NCI-H146 (cell line): ENCODE results near the gene COQ9.
"Not testable (repeated sequence)": the region's sequence is repeated elsewhere in the genome, so short reads cannot be mapped to it uniquely, and the experiment has no call there.

Experiments
- DNase-seq: peaks from one replicate; lab custom pipeline; 2025; lab: John Stamatoyannopoulos, UW

Gene COQ9

DNA sequence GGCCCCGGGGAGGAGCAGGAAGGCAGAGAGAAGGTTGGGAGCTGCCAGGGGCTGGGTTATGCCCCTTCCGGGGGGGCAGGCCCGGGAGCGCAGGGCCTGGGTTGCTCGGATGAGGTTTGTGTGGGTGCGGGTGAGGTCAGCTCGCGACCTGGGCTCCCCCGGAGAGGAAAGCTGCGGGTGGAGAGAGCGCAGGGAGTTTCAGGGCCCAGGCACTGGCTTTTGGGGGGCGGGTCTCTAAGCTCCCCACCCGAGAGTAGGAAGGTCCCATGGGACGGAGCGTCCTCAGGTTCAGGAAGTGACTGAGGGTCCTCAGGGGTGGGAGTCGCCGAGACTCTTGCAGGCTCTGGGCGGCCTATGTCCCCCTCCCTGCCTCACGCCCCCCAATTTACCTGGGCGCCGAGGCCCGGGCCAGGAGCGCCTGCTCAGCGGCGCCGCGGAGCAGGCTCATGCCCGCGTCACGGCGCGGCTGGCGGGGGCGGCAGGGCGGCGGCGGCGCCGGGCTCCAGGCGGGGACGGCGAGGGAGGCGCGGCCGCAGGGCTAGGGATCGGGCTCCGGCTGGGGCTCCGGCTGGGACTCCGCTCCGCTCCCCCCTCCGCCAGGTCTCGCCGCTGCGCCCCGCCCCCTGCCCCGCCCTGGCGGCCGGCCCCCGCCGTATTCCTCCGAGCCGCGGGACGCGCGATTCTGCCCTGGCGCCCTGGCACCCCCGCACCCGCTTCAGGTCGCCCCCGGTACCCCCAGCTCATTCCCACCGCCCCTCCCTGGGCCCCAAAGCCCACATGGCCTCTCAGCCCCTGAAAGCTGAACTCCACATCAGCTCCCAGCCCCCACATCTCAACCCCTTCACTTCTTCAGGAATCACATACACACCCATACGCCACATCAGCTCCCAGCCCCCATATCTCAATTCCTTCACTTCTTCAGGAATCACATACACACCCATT, 38.9 kb downstream of the COQ9 start, which contains the start of gene DOK4:
TSS of gene DOK4 (minus strand) at position 578 of the 942 bp plus-strand sequence. CDS start 6,986 bp downstream, outside the sequence.
- peak; percentile 71 for DNase-seq

DNA sequence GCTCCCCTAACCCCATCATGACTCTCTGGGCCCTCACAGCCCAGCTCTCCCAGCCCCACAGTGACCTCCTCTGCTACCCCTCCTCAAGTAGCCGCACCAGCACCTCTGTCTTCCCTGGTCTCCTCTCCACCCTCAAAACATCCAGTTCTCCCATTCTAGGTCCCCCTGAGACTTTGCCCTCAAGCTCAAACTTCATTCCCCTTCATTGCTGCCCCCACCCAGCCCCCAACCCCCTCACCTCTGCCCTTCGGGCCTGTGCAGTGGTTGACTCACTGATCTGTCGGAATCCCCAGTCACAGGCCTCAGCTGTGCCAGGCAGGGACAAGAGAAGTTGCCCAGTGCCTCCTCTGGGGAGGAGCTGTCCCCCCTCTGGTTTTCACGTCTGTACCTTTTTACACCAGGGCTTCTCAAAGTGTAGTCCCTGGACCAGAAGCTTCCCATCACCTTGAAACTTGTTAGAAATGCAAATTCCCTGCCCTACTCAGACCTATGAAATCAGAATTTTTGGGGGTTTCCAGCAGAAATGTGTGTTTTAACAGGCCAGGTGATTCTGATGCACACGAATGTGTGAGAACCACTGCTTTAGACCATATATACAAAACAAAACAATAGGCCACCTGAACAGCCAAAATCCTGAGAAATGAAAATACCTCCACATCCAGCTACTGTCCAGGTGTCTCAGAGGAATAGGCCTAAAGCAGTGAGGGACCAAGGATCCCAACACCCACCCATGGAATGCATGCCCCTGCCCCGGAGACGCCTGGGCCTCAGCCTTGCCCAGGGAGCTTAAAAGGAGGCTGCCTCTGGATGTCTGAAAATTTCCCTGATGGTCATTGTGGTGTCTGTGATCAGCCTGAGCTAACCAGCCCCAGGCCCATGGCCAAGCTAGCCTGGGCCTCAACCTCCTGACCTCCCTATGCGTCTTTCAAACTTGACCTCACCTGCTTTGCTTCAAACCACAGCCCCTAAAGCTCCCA, 39.9 kb downstream of the COQ9 start:
- no peak for DNase-seq

DNA sequence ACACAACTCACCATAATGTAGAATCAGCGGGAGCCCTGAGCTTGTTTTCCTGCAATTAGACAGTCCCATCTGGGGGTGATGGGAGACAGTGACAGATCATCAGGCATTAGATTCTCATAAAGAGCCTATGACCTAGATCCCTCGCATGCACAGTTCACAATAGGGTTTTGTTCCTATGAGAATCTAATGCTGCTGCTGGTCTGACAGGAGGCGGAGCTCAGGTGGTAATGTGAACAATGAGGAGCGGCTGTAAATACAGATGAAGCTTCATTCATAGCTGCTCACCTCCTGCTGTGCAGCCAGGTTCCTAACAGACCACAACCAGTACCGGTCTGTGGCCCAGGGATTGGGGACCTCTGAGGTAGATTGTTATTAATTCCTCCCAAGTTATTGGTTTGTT, 42.0 kb downstream of the COQ9 start:
- no peak for DNase-seq

DNA sequence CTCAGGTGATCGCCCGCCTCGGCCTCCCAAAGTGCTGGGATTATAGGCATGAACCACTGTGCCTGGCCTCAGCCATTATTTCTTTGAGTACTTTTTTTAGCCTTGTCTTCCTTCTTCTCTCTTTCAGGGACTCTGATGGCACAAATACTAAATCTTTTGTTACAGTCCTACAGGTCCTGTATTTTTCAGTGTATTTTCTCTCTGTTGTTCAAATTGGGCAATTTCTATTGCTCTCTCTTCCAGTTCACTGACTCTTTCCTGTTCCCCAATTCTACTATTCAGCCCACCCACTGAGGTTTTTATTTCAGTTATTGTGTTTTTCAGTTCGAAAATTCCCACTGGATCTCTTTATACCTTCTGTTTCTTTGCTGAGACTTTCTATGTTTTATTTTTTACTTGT, 46.5 kb downstream of the COQ9 start:
- no peak for DNase-seq

DNA sequence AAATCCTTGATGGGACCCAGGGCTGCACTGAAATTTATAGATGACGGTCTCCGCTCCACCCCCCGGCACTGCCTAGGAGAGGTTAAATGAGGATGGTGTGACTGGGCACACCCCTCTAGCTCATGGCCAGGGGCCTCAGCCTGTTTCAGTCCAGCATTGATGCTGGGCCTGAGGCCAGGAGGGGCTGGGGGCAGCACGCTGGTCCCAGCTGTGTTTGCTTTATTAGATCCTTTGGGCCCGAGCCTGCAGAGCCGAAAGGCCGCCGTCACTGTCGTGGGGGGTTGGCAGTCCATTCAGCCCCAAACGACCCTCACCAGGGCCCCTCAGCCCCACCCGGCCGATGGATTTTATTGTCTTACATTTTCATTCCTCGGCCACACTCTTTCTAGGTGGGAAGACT, 49.8 kb downstream of the COQ9 start:
- DNase-seq = no peak

DNA sequence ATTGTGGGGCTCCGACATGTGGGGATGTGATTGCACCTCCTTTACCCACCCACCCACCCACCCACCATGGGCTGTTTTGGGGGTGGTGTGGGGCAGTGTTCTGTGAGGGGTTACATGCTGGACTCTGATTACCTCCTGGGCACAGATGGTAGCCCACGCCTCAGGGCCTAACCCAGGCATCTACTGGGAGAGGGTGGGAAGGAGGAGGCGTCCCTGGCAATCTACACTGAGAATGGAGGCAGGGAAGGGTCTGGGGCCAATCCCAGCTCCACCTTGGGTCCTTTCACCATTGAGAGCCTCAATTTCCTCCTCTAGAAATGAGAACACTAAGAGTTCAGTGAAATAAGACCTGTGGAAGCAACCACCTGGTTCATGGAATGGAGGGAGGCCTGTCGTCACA, 50.8 kb downstream of the COQ9 start:
- DNase-seq = no peak

DNA sequence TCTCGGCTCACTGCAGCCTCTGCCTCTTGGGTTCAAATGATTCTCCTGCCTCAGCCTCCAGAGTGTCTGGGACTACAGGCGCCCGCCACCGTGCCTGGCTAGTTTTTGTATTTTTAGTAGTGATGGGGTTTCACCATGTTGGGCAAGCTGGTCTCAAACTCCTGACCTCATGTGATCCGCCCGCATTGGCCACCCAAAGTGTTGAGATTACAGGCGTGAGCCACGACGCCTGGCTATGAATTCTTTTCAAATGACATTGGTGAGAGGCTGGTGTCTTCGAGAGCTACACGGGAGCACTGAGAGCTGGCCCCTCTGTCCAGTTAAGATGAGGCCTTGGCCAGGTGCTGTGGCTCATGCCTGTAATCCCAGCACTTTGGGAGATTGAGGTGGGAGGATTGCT, 52.7 kb downstream of the COQ9 start:
- not testable (repeated sequence) for DNase-seq

DNA sequence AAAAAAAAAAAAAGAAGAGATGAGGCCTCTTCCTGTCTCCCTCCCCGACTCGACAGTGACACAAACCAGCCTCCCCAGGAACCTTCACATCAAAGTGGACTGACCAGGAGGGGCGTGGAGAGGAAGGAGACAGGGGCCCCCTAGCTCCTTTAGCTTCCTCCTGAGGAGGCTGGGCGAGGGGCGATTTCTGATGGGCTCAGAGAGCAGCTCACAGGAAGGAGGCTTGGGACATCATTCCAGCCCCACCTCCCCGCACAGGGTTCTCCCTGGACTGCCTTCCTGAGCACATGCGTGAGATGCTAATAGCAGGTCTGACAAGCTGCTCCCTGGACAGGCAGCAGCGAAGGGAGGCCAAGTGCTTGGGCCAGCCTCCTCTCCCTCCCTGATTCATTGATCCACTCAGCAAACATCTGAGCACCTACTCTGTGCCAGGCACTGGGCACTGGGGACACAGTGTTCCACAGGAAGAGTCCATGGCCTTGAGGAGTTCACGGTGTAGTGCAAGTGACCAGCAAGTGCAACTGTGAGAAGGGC, 53.4 kb downstream of the COQ9 start:
- DNase-seq = no peak

DNA sequence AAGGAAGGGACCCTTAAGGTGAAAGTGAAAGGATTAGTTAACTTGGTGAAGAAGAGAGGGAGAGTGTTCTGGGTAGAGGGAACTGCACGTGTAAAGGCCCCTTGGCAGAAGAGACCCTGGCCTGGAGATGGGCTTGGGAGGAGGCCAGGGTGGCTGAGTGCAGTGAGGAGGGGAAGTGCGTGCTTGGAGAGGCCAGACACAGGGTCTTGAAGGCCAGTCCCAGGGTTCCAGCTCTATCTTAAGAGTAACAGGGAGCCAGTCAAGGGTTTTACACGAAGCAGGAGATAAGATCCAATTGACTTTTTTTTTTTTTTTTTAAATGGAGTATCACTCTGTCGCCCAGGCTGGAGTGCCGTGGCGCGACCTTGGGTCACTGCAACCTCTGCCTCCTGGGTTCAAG, 54.2 kb downstream of the COQ9 start:
- DNase-seq = no peak

DNA sequence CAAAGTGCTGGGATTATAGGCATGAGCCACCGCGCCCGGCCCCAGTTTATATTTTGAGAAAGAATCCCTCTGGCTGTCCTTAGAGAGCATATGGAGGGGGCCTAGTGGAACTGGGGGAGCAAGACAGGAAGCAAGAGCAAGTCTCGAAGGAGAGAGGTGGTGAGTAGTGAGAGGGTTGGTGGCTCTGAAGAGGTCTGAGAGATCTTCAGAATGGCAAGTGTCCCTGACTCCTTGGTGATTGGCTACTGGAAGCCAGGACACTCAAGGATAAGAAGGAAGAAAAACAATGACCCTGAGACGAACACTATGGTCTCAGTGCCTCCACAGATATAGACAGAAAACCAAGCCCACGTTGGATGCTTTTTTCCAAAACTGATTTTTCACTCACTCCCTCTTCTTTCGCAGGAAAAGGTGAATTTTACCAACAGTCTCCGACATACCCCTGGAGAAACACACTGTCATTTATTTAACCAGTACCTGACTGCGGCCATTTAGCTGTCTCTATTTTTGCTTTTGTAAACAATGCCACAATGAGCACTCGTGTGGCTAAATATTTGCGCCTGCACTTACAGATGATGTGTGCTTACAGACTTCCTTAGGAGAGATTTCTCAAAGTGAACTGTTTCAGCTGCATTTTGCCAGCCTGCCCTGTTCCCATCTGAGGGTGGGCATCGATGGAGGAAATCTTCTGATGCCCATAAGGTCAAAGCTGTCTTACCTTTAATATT, 54.9 kb downstream of the COQ9 start:
- peak; percentile 27 for DNase-seq

DNA sequence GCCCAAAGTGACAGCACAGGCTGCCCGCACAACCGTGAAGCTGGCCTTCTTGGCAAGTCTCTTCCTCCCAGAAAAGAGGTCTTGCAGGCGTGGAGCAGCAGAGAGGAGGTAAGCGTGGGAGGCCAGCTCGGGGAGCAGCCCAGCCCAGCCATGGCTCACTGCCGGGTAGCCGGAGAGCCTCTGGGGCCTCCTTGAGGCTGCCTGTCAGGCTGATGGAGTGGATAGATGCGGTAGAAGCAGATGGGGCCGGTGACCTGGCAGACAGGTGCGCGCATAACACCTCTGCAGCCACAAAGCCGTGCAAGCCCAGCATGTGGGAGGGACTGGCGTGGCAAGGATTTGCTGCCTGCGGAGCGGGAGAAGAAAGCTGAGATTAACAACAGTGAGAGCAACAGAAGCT, 56.1 kb downstream of the COQ9 start:
- DNase-seq = peak; percentile 81

DNA sequence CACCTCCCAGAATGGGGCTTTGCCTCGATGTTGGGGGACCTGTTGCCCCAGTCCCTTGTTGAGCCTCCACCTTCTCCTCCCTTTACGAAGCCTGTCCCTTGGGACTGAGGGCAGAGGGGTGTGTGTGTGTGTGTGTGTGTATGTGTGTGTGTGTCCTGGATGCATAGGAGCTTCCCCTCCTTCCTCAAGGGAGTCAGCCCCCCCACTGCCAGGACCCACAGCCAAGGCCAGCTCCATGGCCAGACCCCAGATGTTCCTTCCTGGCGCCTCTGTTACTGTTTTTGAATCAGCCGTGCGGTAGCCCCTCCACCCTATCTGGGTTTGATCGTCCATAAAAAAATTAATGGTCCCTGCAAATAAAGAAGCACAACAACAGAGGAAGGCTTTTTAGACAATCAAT, 56.7 kb downstream of the COQ9 start:
- no peak for DNase-seq

DNA sequence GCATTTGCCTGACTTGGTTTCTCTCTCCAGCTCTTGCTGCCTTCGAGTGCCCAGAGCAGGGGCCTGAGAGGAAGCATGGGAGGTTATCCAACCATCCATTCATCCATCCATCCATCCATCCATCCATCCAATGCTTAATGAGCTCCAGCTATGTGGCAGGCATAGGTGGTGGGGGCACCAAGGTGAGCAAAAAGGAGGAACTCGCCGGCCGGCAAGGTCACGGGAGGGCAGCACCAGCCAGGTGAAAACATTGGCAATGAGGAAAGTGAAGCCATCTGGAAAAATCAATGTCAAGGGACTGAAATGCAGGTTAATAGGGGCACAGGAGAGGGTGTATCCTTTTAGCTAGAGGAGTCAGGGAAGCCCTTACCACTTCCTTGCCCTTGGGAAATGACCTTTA, 57.2 kb downstream of the COQ9 start:
- no peak for DNase-seq

DNA sequence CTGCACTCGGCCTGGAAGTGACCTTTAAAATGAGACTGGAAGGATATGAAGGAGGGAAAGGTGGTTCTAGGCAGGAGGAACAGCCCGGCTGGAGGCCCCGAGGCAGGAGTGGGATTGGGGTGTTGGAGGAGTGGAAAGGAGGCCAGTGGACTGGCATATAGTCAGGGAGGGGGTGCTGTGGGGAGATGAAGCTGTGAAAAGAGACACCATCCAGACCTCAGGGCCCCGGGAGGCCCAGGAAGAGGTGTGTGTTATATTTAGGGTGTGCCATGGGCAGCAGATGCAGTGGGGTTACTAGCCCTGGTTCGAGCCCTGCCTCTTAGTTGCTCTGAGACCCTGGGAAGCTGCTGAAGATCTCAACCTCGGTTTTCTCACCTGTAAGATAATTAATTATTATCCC, 57.9 kb downstream of the COQ9 start:
- no peak for DNase-seq

DNA sequence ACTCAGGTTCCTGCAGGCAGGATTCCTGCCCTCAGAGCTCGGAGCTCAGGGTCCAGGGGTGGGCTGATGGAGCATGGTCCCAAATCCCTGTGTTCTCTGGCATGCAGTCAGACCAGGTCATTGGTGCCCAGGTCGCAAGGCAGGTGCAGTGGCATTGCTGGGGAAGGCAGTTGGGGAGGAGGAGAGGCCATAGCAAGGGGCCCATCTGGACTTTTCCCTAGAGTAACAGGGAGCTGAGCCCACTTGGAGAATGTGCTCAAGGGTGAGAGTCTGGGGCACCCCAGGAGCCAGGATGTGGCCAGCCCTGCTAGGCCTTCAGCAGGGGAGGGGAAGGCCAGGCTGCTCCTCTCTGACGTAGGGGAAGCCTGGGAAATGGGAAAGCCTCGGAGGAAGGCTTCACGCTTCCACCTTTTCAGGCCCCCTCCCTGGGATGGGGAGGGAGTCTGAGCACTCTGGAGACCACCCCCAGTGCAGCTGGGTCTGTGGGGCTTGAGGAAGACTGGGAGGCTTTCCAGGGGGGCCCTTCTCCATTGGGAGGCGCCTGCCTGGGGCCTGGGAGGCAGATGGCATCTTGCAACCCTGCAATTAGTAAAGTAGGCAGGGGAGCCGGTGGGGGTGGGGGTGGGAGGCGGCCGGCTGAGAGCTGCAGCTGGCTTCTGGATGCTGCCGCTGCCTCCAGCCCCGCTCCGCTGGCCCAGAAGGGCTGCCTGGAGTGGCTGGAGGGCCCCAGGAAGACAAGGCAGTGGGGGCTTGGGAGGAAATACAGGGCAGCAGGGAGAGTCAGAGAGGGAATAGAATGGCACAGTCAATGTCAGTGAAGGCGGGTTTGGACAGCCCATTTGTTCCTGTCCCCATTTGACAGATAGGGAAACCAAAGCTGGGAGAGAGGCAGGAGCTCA, 60.1 kb downstream of the COQ9 start:
- peak; percentile 22 for DNase-seq

DNA sequence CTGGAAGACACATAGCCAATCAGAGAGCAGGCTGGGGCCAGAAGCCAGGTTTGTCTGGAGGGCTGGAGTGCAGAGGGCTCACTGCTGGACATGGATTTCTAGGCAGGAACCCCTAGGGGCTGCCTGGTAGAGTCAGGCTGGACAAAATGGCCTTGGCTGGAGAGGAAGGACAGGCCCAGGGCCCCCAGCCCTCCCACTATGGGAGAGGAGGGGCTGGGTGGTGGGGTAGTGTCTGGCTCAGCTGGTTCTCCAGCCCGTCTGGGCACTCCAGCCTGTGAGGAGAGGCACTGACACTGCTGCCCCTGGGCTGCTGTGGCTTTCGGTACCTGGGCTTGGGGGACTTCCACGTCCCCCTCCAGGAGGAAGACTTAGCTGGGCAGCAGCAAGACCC, 60.8 kb downstream of the COQ9 start:
- no peak for DNase-seq

DNA sequence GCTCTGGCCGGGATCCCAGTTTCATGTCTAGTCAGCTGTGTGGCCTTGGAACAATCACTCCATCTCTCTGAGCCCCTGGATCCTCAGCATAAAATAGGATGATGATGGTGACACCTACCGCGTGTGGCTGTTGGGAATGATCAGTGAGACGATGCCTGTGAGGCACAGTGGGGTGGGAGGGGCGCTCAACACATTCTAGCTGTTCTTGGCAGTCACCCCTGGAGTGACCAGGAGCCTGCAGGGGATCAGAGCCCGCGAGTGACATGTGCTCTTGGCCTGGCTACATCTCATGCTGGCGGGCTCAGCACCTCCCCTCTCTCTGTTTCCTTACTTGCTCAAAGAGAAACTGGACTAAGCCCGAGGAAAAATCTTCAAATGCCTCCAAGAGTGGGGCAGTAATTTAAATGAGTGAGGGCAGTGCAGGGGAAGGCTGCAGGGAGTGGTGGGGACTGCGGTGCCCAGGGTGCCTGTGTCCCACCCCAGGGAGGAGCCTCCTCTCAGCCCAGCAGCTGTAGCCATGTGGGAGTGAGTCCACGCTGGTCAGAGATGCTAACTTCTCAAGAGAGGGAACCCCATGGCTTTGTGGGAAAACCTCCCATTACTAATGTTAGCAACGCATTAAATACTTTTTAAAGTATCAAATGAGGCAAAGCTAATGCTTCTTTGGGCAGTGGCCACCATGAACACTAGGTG, 62.1 kb downstream of the COQ9 start:
- DNase-seq = no peak

DNA sequence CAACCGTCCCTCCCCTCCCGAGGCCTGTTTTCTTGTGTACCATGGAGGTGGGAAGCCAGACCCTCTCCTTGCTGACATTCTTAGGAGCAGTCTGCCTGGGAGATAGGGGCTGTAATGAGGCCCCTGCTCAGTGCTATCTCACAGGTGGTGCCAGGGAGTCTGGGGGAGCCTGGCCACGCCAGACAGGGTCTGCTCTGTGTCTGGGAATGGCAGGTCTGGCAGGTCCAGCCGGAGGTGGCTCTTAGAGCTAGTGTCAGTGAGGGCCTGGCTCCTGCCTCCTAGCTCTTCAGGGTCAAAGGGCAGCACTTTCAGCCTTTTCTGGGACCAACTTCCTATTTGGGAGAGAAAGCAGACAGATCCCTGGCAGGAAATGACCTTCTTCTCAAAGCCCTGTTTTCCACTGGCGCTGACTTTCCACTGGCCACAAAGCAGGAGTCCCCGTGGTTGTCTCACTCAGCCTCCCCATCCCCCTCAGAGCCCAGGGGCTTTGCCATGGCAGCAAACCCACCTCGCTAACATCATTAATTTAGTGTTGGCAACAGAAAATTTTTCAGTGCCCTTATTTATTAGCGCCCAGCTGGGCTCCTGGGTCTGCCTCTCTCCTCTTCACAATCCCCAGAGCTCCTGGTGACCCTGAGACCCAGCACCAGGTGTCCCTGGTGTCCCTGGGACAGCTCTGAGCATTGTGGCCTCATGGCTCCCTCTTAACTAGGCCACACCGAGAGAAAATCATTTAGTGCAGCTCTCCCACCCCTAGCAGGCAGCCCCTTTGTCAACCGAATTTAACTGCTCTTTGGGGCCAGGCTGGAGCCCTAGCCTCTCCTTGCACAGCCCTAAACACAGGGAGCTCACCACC, 63.0 kb downstream of the COQ9 start:
- no peak for DNase-seq
